Transverse colon (tissue), 4 donors: ENCODE measurements around the gene NDUFB3.

ENCODE experiments used
- CTCF ChIP-seq, 5 experiments: fragments of 200-600 bp in 3 of 5; fragments of 450-650 bp in 2 of 5; sonication (generic) in 3 of 5; IDR thresholded peaks; 1 replicate in 2 of 5; 2 replicates in 3 of 5; pipeline ENCODE4 v1.5.1; 2016 to 2017; ENCODE audit warnings: antibody characterized with exemption in 5 of 5, inconsistent platforms in 3 of 5, mild to moderate bottlenecking in 2 of 5, moderate library complexity in 1 of 5
- EP300 ChIP-seq: sonication (generic); formaldehyde crosslinking; IDR thresholded peaks from one replicate; pipeline ENCODE4 v1.6.1; 2017; ENCODE audit warnings: antibody characterized with exemption, low read depth
- POLR2A ChIP-seq: fragments of 450-650 bp; IDR thresholded peaks from one replicate; pipeline ENCODE4 v1.6.1; 2016; ENCODE audit warnings: antibody characterized with exemption, mild to moderate bottlenecking, moderate library complexity
- POLR2AphosphoS5 ChIP-seq, 3 donors: sonication (generic); formaldehyde crosslinking; IDR thresholded peaks; one replicate each; pipeline ENCODE4 v1.6.1; 2016; ENCODE audit warnings: antibody characterized with exemption in 3 of 3

- TF ChIP-seq POLR2A (no peak), CTCF (IDR thresholded peaks at IDR 0.05) (no peak), POLR2AphosphoS5 (IDR thresholded peaks at IDR 0.05) (no peak), EP300 (no peak)
Measured at GRCh38 chr2:201105759-201106158, 34.0 kb downstream of the NDUFB3 start.
